GM21515 (cell line): ENCODE measurements around the gene BLOC1S3.

Experiments used
- ATAC-seq: cut with Tn5 transposase; IDR thresholded peaks from one replicate; pipeline ENCODE4 v1.9.1; 2021; ENCODE audit not compliant: unreplicated experiment

BLOC1S3 gene

GRCh38 chr19:45178262-45179071 is at the start of gene BLOC1S3:
Gene BLOC1S3, plus strand, starts transcription at chr19:45178784. Its CDS starts 513 bp downstream, at chr19:45179297.
- peak; percentile 81 for ATAC-seq

GRCh38 chr19:45128806-45129205 is 49.8 kb upstream of the BLOC1S3 start:
- ATAC-seq, result no peak

- no peak for ATAC-seq
These were observed 48.3 kb upstream of the BLOC1S3 start for GRCh38 chr19:45130236-45130635.

- ATAC-seq, result no peak
These were observed 47.5 kb upstream of the BLOC1S3 start for GRCh38 chr19:45130888-45131615.

GRCh38 chr19:45133661-45134060 is 44.9 kb upstream of the BLOC1S3 start:
- no peak for ATAC-seq

- ATAC-seq, result no peak
These were observed 43.3 kb upstream of the BLOC1S3 start for GRCh38 chr19:45135176-45135885.

GRCh38 chr19:45136507-45137178 is 41.9 kb upstream of the BLOC1S3 start:
- ATAC-seq, result no peak

GRCh38 chr19:45137179-45137761 is 41.3 kb upstream of the BLOC1S3 start:
- ATAC-seq, result peak; percentile 67

GRCh38 chr19:45138303-45138751 is 40.3 kb upstream of the BLOC1S3 start:
- no peak for ATAC-seq

GRCh38 chr19:45139286-45140143 is 39.1 kb upstream of the BLOC1S3 start:
- no peak for ATAC-seq

GRCh38 chr19:45140144-45140503 is 38.5 kb upstream of the BLOC1S3 start:
- no peak for ATAC-seq

- no peak for ATAC-seq
These were observed 38.1 kb upstream of the BLOC1S3 start for GRCh38 chr19:45140533-45140932.

- ATAC-seq, result no peak
These were observed 37.2 kb upstream of the BLOC1S3 start for GRCh38 chr19:45141203-45141900.

GRCh38 chr19:45142016-45142725 is 36.4 kb upstream of the BLOC1S3 start:
- ATAC-seq, result no peak

- no peak for ATAC-seq
These were observed 35.9 kb upstream of the BLOC1S3 start for GRCh38 chr19:45142726-45143110.

GRCh38 chr19:45144431-45145269 is 33.9 kb upstream of the BLOC1S3 start:
- ATAC-seq, result no peak

GRCh38 chr19:45145270-45146189 is 33.1 kb upstream of the BLOC1S3 start:
- no peak for ATAC-seq
